BE2C (cell line): Measurements from ENCODE around the gene VPS9D1.
"Not testable (repeated sequence)": the region's sequence is repeated elsewhere in the genome, so short reads cannot be mapped to it uniquely, and the experiment has no call there.

Source experiments
- DNase-seq: peaks from one replicate; pipeline ENCODE4 v3.0.0-alpha.2; 2020
- H3K27me3 ChIP-seq: fragments of 250-450 bp; sonication (Bioruptor Pico); 2 replicates; pipeline ENCODE4 v1.5.1; 2020; ENCODE audit warnings: mild to moderate bottlenecking
- H3K36me3 ChIP-seq: fragments of 250-450 bp; sonication (Bioruptor Pico); 2 replicates; pipeline ENCODE4 v1.5.1; 2020; ENCODE audit warnings: mild to moderate bottlenecking
- H3K4me1 ChIP-seq: fragments of 250-450 bp; sonication (Bioruptor Pico); 2 replicates; pipeline ENCODE4 v1.5.1; 2020
- H3K4me3 ChIP-seq: 2 replicates; pipeline ENCODE4 v1.5.1; 2011; ENCODE audit warnings: low read depth, low read length
- H3K9me3 ChIP-seq: fragments of 250-450 bp; sonication (Bioruptor Pico); 2 replicates; pipeline ENCODE4 v1.5.1; 2020
- CTCF ChIP-seq: IDR thresholded peaks from 2 replicates; pipeline ENCODE4 v1.5.1; 2012; ENCODE audit warnings: mild to moderate bottlenecking, low read depth, low read length

The VPS9D1 gene

GRCh38 chr16:89672177-89672941, 48.3 kb downstream of the VPS9D1 start:
- H3K36me3 ChIP-seq: no peaks in the 10 kb centered on the region
- DNase-seq: no peak
- no peaks in the 10 kb centered on the region for H3K4me1 ChIP-seq
- H3K27me3 ChIP-seq: no peaks in the 10 kb centered on the region
- H3K9me3 ChIP-seq: no peaks in the 10 kb centered on the region
- H3K4me3 ChIP-seq: no peak overlapping the region
- no peak for TF ChIP-seq CTCF

GRCh38 chr16:89671565-89671964, 49.1 kb downstream of the VPS9D1 start:
- H3K4me1 ChIP-seq, H3K4me3 ChIP-seq, H3K9me3 ChIP-seq, DNase-seq, H3K36me3 ChIP-seq, H3K27me3 ChIP-seq: not testable (repeated sequence)

DNA sequence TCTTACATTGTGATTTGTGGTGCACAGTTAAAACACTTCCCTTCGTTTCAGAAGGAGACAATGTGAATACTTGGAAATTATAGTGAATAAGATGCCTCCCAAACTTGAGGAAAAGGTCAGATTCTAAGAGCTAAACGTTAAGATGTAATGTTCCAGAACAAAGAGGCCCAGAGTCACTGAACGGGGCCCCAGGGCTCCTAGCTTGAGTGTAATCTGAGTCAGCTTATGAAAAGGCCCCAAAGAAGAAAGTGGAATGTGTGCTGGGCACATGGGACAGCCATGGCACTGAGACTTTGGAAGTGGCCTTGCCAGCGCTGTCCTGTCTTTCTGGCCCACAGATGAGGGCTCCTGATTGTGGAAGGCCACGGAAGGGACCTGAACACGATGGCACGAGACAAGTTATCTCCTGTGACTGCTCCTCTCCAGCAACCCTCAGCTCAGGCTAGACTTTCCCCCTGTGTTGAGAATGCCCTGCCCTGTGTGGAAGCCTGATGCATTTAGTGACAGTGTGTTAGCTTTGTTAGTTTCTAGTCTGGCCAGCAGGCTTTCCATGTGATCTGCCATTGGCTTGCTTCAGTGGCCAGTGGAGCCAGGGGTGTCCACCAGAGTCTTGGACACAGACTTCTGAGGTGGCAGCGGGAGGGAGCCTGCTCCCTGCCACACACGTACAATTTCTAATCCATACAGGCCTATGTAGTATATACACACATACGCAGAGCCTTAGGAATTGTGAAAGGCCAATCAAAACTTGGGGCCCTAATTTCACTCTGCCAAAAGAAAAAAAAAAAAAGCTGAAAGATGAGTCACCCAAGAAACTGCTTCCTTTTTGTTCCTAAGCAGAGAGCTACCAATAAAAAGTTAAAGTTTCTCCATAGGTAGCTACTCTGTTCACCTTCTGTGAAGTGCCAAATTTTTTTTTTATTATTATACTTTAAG, 49.9 kb downstream of the VPS9D1 start:
- Histone ChIP-seq H3K36me3 (no peaks in the 10 kb centered on the region), H3K4me3 (no peak overlapping the region), H3K4me1 (no peaks in the 10 kb centered on the region), H3K27me3 (no peaks in the 10 kb centered on the region), H3K9me3 (no peaks in the 10 kb centered on the region)
- no peak for TF ChIP-seq CTCF
- DNase-seq: no peak

- Histone ChIP-seq H3K27me3 (no peaks in the 10 kb centered on the region), H3K9me3 (no peaks in the 10 kb centered on the region), H3K4me1 (no peaks in the 10 kb centered on the region), H3K4me3 (no peak overlapping the region), H3K36me3 (no peaks in the 10 kb centered on the region)
- DNase-seq: no peak
- TF ChIP-seq CTCF: no peak
Measured at GRCh38 chr16:89669755-89670154, 50.9 kb downstream of the VPS9D1 start.

DNA sequence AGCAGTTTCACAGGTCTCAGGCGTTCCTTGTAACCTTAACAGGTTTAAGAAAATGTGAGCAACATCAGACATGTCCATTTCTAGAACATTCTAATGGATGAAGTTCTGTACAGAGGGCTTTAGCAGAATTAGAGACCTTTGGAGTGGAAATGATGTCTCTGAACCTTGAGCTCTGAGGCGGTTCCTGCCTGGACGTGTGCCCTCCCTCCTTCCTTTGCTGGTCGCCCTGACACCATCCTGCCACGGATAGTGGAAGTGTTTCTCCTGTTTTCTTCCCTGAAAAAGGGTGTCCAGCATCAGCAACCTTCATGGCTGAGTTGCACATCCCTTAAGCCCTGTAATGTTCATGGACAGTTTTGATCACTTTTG, 51.9 kb downstream of the VPS9D1 start:
- no peak overlapping the region for H3K4me3 ChIP-seq
- H3K27me3 ChIP-seq: no peaks in the 10 kb centered on the region
- TF ChIP-seq CTCF: no peak
- no peaks in the 10 kb centered on the region for H3K9me3 ChIP-seq
- no peak for DNase-seq
- no peaks in the 10 kb centered on the region for H3K36me3 ChIP-seq
- H3K4me1 ChIP-seq: no peaks in the 10 kb centered on the region

- H3K9me3 ChIP-seq: no peaks in the 10 kb centered on the region
- H3K4me1 ChIP-seq: no peaks in the 10 kb centered on the region
- H3K36me3 ChIP-seq: no peaks in the 10 kb centered on the region; the same call in 1 of the 2 replicates
- no peaks in the 10 kb centered on the region for H3K27me3 ChIP-seq
- no peak overlapping the region for H3K4me3 ChIP-seq
- TF ChIP-seq CTCF: no peak
- DNase-seq: no peak
Measured at GRCh38 chr16:89667633-89668032, 53.1 kb downstream of the VPS9D1 start.
